HepG2 (cell line): ENCODE measurements around the gene COCH. TPM values are rescaled to one million over a fixed set of nuclear protein-coding genes. Genes with fewer than 3 reads are reported as not detected.

Experiments
- AGO2 ChIP-seq: fragments of 200-400 bp; formaldehyde crosslinking; optimal IDR thresholded peaks from 2 replicates; pipeline ENCODE3; 2017; ENCODE audit warnings: mild to moderate bottlenecking, low read depth, low read length, moderate library complexity
- CREBL2 ChIP-seq: sonication (generic); formaldehyde crosslinking; IDR thresholded peaks from 2 replicates; pipeline ENCODE4 v1.8.1; 2023; ENCODE audit warnings: missing genetic modification reagents, mild to moderate bottlenecking, borderline replicate concordance
- FOXA3 ChIP-seq: IDR thresholded peaks from 2 replicates; pipeline ENCODE4 v1.6.1; 2016; ENCODE audit warnings: missing genetic modification reagents, missing compliant biosample characterization
- FOXP1 ChIP-seq, 2 experiments: fragments of 450-650 bp in 1 of 2; IDR thresholded peaks; 2 replicates each; pipeline ENCODE4 v1.6.1; 2017 to 2018; ENCODE audit warnings: antibody characterized with exemption in 1 of 2
- IRF9 ChIP-seq: sonication (generic); formaldehyde crosslinking; IDR thresholded peaks from 2 replicates; pipeline ENCODE4 v1.8.0; 2022; ENCODE audit warnings: missing genetic modification reagents, mild to moderate bottlenecking, borderline replicate concordance
- ISX ChIP-seq: sonication (generic); formaldehyde crosslinking; conservative IDR thresholded peaks from 2 replicates; pipeline ENCODE4 v1.5.0; 2020; ENCODE audit warnings: missing genetic modification reagents
- KDM5B ChIP-seq: sonication (generic); formaldehyde crosslinking; IDR thresholded peaks from 2 replicates; pipeline ENCODE4 v1.4.0; 2020; ENCODE audit warnings: missing genetic modification reagents, mild to moderate bottlenecking, borderline replicate concordance
- KDM6A ChIP-seq: IDR thresholded peaks from 2 replicates; pipeline ENCODE4 v1.6.1; 2016; ENCODE audit warnings: low read depth
- ONECUT2 ChIP-seq: sonication (generic); formaldehyde crosslinking; IDR thresholded peaks from 2 replicates; pipeline ENCODE4 v1.4.0; 2020; ENCODE audit warnings: missing genetic modification reagents
- PAF1 ChIP-seq: IDR thresholded peaks from 2 replicates; pipeline ENCODE4 v1.6.1; 2016; ENCODE audit warnings: missing genetic modification reagents, missing compliant biosample characterization
- POLR2AphosphoS2 ChIP-seq: IDR thresholded peaks from 2 replicates; pipeline ENCODE4 v1.6.1; 2011; ENCODE audit warnings: low read depth, low read length, improper control_type of control experiment
- POLR2G ChIP-seq: fragments of 200-400 bp; formaldehyde crosslinking; IDR thresholded peaks from 2 replicates; pipeline ENCODE4 v1.6.1; 2018; ENCODE audit warnings: mild to moderate bottlenecking, low read depth, low read length, moderate library complexity
- PRMT3 ChIP-seq: sonication (generic); formaldehyde crosslinking; IDR thresholded peaks from 2 replicates; pipeline ENCODE4 v1.8.1; 2022; ENCODE audit warnings: low read depth, mild to moderate bottlenecking, moderate library complexity, missing genetic modification reagents, borderline replicate concordance
- SALL2 ChIP-seq: sonication (generic); formaldehyde crosslinking; IDR thresholded peaks from 2 replicates; pipeline ENCODE4 v1.8.1; 2023; ENCODE audit warnings: mild to moderate bottlenecking, missing genetic modification reagents, inconsistent platforms
- STAT5B ChIP-seq: sonication (generic); formaldehyde crosslinking; IDR thresholded peaks from 2 replicates; pipeline ENCODE4 v1.4.0; 2020; ENCODE audit warnings: missing genetic modification reagents
- ZC3H13 ChIP-seq: sonication (generic); formaldehyde crosslinking; IDR thresholded peaks from 2 replicates; pipeline ENCODE4 v1.8.1; 2023; ENCODE audit warnings: mild to moderate bottlenecking, missing genetic modification reagents, moderate library complexity
- ZNF3 ChIP-seq: IDR thresholded peaks from 2 replicates; pipeline ENCODE4 v1.7.0; 2017; ENCODE audit warnings: inconsistent platforms
- ZNF644 ChIP-seq: IDR thresholded peaks from 2 replicates; pipeline ENCODE4 v1.6.1; 2016; ENCODE audit warnings: low read depth
- polyA plus RNA-seq, 8 experiments: library from polyadenylated mRNA; depleted of rRNA in 3 of 8; stranded (reverse) in 7 of 8; unstranded in 1 of 8; fragments of >200 nt; fragmentation: Illumina TruSeq in 4 of 8; extraction: Trizol in 4 of 8; gene quantifications; 2 replicates each; pipeline versions ENCODE4 v1.2.1 to v1.2.3, GENCODE V29; 2011 to 2016; ENCODE audit warnings: low read depth in 4 of 8, missing spikeins in 1 of 8, mixed read lengths in 1 of 8; ENCODE audit not compliant: insufficient read depth in 1 of 8
- total RNA-seq, 5 experiments: library from RNA; depleted of rRNA; stranded (reverse); fragments of >200 nt; fragmentation: Illumina TruSeq; extraction: Trizol; gene quantifications; 2 replicates each; pipeline ENCODE4 v1.2.3, GENCODE V29; 2016; ENCODE audit warnings: low read depth in 1 of 5
- TF ChIP-seq, protein P1 (sequence below): sonication (generic); formaldehyde crosslinking; IDR thresholded peaks from 2 replicates; pipeline ENCODE4 v1.8.1; 2023; ENCODE audit warnings: mild to moderate bottlenecking, moderate library complexity, missing genetic modification reagents
- TF ChIP-seq, protein P2 (sequence below): IDR thresholded peaks from 2 replicates; pipeline ENCODE4 v1.4.0; 2020; ENCODE audit warnings: mild to moderate bottlenecking, missing genetic modification reagents
- TF ChIP-seq, protein P3 (sequence below): sonication (generic); formaldehyde crosslinking; IDR thresholded peaks from 2 replicates; pipeline ENCODE4 v1.5.0; 2020; ENCODE audit warnings: mild to moderate bottlenecking, missing genetic modification reagents

The COCH gene
- total and polyA plus RNA-seq, 2 of the 13 experiments (the other 11 are each of a cell fraction or from before 2014, with no cell fraction given): 78.2 to 79.3 TPM

- no peak for TF ChIP-seq KDM6A (CRISPR knock-in tag)
- no peak for TF ChIP-seq ONECUT2 (CRISPR knock-in tag)
- TF ChIP-seq ZNF644 (CRISPR knock-in tag): peak; percentile 91
- TF ChIP-seq ISX: no peak
- TF ChIP-seq AGO2: peak; percentile 64
- no peak for TF ChIP-seq CREBL2 (CRISPR knock-in tag)
- TF ChIP-seq ZNF3 (CRISPR knock-in tag): no peak
- TF ChIP-seq, protein P1, sequence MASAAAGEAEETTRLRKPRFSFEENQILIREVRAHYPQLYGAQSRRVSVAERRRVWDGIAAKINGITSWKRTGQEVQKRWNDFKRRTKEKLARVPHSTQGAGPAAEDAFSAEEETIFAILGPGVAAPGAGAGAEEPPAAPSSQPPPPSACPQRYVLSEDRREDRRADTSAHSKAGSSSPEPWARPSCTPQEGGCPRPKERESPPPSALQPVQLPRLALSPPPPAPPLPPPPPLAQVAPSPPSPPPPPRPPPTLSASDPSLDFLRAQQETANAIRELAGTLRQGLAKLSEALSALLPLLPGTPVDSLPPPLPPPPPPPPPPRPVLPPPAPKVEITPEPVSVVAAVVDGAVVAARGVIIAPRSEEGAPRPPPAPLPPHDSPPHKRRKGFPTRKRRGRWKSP (CRISPR knock-in tag): peak; percentile 22; the same call in 1 of the 2 replicates
- no peak for TF ChIP-seq SALL2
- TF ChIP-seq, protein P2, sequence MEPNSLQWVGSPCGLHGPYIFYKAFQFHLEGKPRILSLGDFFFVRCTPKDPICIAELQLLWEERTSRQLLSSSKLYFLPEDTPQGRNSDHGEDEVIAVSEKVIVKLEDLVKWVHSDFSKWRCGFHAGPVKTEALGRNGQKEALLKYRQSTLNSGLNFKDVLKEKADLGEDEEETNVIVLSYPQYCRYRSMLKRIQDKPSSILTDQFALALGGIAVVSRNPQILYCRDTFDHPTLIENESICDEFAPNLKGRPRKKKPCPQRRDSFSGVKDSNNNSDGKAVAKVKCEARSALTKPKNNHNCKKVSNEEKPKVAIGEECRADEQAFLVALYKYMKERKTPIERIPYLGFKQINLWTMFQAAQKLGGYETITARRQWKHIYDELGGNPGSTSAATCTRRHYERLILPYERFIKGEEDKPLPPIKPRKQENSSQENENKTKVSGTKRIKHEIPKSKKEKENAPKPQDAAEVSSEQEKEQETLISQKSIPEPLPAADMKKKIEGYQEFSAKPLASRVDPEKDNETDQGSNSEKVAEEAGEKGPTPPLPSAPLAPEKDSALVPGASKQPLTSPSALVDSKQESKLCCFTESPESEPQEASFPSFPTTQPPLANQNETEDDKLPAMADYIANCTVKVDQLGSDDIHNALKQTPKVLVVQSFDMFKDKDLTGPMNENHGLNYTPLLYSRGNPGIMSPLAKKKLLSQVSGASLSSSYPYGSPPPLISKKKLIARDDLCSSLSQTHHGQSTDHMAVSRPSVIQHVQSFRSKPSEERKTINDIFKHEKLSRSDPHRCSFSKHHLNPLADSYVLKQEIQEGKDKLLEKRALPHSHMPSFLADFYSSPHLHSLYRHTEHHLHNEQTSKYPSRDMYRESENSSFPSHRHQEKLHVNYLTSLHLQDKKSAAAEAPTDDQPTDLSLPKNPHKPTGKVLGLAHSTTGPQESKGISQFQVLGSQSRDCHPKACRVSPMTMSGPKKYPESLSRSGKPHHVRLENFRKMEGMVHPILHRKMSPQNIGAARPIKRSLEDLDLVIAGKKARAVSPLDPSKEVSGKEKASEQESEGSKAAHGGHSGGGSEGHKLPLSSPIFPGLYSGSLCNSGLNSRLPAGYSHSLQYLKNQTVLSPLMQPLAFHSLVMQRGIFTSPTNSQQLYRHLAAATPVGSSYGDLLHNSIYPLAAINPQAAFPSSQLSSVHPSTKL (CRISPR knock-in tag): peak; percentile 77
- TF ChIP-seq STAT5B (CRISPR knock-in tag): peak; percentile 61; the same call in 1 of the 2 replicates
- TF ChIP-seq POLR2G: peak; percentile 19; the same call in 1 of the 2 replicates
- no peak for TF ChIP-seq KDM5B (CRISPR knock-in tag)
- TF ChIP-seq PRMT3 (CRISPR knock-in tag): no peak
- no peak for TF ChIP-seq IRF9 (CRISPR knock-in tag)
- TF ChIP-seq PAF1 (CRISPR knock-in tag): peak; percentile 76; the same call in 1 of the 2 replicates
- peak; percentile 92 for TF ChIP-seq FOXA3 (CRISPR knock-in tag)
- TF ChIP-seq, protein P3, sequence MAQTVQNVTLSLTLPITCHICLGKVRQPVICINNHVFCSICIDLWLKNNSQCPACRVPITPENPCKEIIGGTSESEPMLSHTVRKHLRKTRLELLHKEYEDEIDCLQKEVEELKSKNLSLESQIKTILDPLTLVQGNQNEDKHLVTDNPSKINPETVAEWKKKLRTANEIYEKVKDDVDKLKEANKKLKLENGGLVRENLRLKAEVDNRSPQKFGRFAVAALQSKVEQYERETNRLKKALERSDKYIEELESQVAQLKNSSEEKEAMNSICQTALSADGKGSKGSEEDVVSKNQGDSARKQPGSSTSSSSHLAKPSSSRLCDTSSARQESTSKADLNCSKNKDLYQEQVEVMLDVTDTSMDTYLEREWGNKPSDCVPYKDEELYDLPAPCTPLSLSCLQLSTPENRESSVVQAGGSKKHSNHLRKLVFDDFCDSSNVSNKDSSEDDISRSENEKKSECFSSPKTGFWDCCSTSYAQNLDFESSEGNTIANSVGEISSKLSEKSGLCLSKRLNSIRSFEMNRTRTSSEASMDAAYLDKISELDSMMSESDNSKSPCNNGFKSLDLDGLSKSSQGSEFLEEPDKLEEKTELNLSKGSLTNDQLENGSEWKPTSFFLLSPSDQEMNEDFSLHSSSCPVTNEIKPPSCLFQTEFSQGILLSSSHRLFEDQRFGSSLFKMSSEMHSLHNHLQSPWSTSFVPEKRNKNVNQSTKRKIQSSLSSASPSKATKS (CRISPR knock-in tag): no peak
- no peak for TF ChIP-seq FOXP1 (IDR thresholded peaks at IDR 0.05)
- 0 out of 2 replicates have a peak, but pooled peaks have one; percentile 3 for TF ChIP-seq FOXP1 (CRISPR knock-in tag; IDR thresholded peaks at IDR 0.05)
- TF ChIP-seq POLR2AphosphoS2: peak; percentile 23; the same call in 1 of the 2 replicates
- no peak for TF ChIP-seq ZC3H13
Measured at GRCh38 chr14:30888480-30889243, 14.3 kb downstream of the COCH start (continued).
